ENCODE data around the gene TNNI3. TPM values are rescaled to one million over a fixed set of nuclear protein-coding genes. Genes with fewer than 3 reads are reported as not detected.

TNNI3 gene
- polyA plus RNA-seq, 1 of the 3 experiments (the other 2 are of a cell fraction): 11.4 TPM

GRCh38 chr19:55196803-55197202, 39.3 kb upstream of the TNNI3 start:
- H3K79me2 ChIP-seq (ENCODE audit: insufficient read depth): no peaks in the 10 kb centered on the region
- no peaks in the 10 kb centered on the region for H3F3A ChIP-seq (replicated peaks; ENCODE audit: insufficient read depth)
- H3K36me3 ChIP-seq (replicated peaks in 1 of 2; ENCODE audit: control insufficient read depth in 1 of 2, insufficient read depth in 2 of 2, low read length in 1 of 2): no peaks in the 10 kb centered on the region
- no peak overlapping the region for H3K4me2 ChIP-seq
- DNase-seq: no peak
- H3K9me2 ChIP-seq: no peaks in the 10 kb centered on the region
- TF ChIP-seq NRF1 (IDR thresholded peaks at IDR 0.05; ENCODE audit: low read depth, low read length) (no peak), GATA2 (CRISPR knock-in tag; IDR thresholded peaks at IDR 0.05) (no peak), NFIC (IDR thresholded peaks at IDR 0.05; ENCODE audit: borderline replicate concordance) (no peak), TCF12 (IDR thresholded peaks at IDR 0.05) (no peak), POLR2AphosphoS5 (IDR thresholded peaks at IDR 0.05; ENCODE audit: low read depth, low read length) (no peak)
- TF ChIP-seq, protein P1, sequence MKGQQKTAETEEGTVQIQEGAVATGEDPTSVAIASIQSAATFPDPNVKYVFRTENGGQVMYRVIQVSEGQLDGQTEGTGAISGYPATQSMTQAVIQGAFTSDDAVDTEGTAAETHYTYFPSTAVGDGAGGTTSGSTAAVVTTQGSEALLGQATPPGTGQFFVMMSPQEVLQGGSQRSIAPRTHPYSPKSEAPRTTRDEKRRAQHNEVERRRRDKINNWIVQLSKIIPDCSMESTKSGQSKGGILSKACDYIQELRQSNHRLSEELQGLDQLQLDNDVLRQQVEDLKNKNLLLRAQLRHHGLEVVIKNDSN (IDR thresholded peaks at IDR 0.05; ENCODE audit: borderline replicate concordance, low read depth): no peak
- TF ChIP-seq, protein P2, sequence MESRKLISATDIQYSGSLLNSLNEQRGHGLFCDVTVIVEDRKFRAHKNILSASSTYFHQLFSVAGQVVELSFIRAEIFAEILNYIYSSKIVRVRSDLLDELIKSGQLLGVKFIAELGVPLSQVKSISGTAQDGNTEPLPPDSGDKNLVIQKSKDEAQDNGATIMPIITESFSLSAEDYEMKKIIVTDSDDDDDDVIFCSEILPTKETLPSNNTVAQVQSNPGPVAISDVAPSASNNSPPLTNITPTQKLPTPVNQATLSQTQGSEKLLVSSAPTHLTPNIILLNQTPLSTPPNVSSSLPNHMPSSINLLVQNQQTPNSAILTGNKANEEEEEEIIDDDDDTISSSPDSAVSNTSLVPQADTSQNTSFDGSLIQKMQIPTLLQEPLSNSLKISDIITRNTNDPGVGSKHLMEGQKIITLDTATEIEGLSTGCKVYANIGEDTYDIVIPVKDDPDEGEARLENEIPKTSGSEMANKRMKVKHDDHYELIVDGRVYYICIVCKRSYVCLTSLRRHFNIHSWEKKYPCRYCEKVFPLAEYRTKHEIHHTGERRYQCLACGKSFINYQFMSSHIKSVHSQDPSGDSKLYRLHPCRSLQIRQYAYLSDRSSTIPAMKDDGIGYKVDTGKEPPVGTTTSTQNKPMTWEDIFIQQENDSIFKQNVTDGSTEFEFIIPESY (IDR thresholded peaks at IDR 0.05; ENCODE audit: borderline replicate concordance, low read depth): no peak
- no peak overlapping the region for H2AFZ ChIP-seq (ENCODE audit: low read depth)
- ChIA-PET POLR2A (no interaction called here), CTCF (interaction anchor here (0.9 kb wide), 1 partner anchor 36 kb away, joined by 4 read pairs; no protein-coding TSS in a partner anchor)
- no peaks in the 10 kb centered on the region for H3K9me3 ChIP-seq
- H4K20me1 ChIP-seq (ENCODE audit: insufficient read depth): no peaks in the 10 kb centered on the region
- no peaks in the 10 kb centered on the region for H3K4me1 ChIP-seq (ENCODE audit: control insufficient read depth in 1 of 2, insufficient read depth in 2 of 2, low read depth in 1 of 2, low read length in 1 of 2)
- no peaks in the 10 kb centered on the region for H3K27me3 ChIP-seq (ENCODE audit: insufficient read depth)
- WGBS (ENCODE audit: low lambda C conversion rate): 79% methylated on average over 8 of the region's 10 CpGs
- no peak overlapping the region for H3K4me3 ChIP-seq (ENCODE audit: low read depth in 2 of 2, low read length in 1 of 2)
- H3K9ac ChIP-seq: no peak overlapping the region
- no peak overlapping the region for H3K27ac ChIP-seq (ENCODE audit: low read depth in 2 of 2, low read length in 1 of 2)

- ChIA-PET POLR2A (no interaction called here), CTCF (interaction anchor here (0.7 to 1.2 kb wide), 2 partner anchors 15 to 52 kb away, joined by 3 read pairs; no protein-coding TSS in a partner anchor)
- Histone ChIP-seq H3K4me1 (ENCODE audit: control insufficient read depth in 1 of 2, insufficient read depth in 2 of 2, low read depth in 1 of 2, low read length in 1 of 2) (no peaks in the 10 kb centered on the region), H3K4me2 (no peak overlapping the region), H3K9ac (no peak overlapping the region), H3K9me3 (no peaks in the 10 kb centered on the region), H3K36me3 (replicated peaks in 1 of 2; ENCODE audit: control insufficient read depth in 1 of 2, insufficient read depth in 2 of 2, low read length in 1 of 2) (no peaks in the 10 kb centered on the region), H3K9me2 (no peaks in the 10 kb centered on the region), H3K4me3 (ENCODE audit: low read depth in 2 of 2, low read length in 1 of 2) (no peak overlapping the region), H2AFZ (ENCODE audit: low read depth) (no peak overlapping the region), H4K20me1 (ENCODE audit: insufficient read depth) (no peaks in the 10 kb centered on the region), H3K27ac (ENCODE audit: low read depth in 2 of 2, low read length in 1 of 2) (no peak overlapping the region), H3F3A (replicated peaks; ENCODE audit: insufficient read depth) (no peaks in the 10 kb centered on the region), H3K79me2 (ENCODE audit: insufficient read depth) (no peaks in the 10 kb centered on the region), H3K27me3 (ENCODE audit: insufficient read depth) (no peaks in the 10 kb centered on the region)
- 85% methylated on average over 12 of the region's 12 CpGs for WGBS (ENCODE audit: low lambda C conversion rate)
- no peak for DNase-seq
- no peak for TF ChIP-seq FOSL2 (IDR thresholded peaks at IDR 0.05; ENCODE audit: borderline replicate concordance, low read depth)
- no peak for TF ChIP-seq EP300 (IDR thresholded peaks at IDR 0.05; ENCODE audit: borderline replicate concordance in 1 of 2, low read depth in 1 of 2, low read length in 1 of 2)
- no peak for TF ChIP-seq SMC3 (IDR thresholded peaks at IDR 0.05; ENCODE audit: low read depth, low read length)
- TF ChIP-seq, protein P3, sequence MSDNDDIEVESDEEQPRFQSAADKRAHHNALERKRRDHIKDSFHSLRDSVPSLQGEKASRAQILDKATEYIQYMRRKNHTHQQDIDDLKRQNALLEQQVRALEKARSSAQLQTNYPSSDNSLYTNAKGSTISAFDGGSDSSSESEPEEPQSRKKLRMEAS (IDR thresholded peaks at IDR 0.05; ENCODE audit: low read depth): no peak
Observed at GRCh38 chr19:55193481-55193880, 35.9 kb upstream of the TNNI3 start.

Data from SK-N-SH (cell line).